KBM-7 (cell line): ENCODE measurements around the gene PYGL.

ENCODE experiments used
- DNase-seq: peaks from one replicate; pipeline ENCODE4 v3.0.0-alpha.2; 2015
- in situ Hi-C: fragments of 300-500 bp; cut with MboI; formaldehyde crosslinking; loops from 2 replicates; pipeline ENCODE4 v1.14.3; 2020; ENCODE audit warnings: low sequenced_read_pairs, low pct_unique_long_range_greater_than_20kb, mixed read lengths

PYGL gene

DNA sequence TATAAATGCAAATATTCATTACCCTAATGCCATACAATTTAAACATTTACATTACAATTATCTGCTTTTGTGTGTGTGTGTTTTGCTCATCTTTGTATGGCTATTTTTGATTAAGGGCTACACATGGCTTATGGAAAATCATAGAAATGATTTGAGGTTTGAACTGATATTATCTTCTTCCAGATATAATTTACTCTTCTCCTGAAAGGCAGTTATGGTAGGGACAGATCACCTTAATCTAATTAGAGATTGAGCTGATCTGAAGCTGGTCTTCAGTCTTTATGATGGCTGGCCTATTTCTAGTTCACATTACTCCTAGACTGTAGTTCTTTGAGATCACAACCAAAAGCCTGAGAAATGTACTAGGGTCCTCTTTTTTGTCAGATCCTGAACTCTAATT lies 56.8 kb downstream of the PYGL start:
- DNase-seq, result no peak
- in situ Hi-C loops, result no loop called here

DNA sequence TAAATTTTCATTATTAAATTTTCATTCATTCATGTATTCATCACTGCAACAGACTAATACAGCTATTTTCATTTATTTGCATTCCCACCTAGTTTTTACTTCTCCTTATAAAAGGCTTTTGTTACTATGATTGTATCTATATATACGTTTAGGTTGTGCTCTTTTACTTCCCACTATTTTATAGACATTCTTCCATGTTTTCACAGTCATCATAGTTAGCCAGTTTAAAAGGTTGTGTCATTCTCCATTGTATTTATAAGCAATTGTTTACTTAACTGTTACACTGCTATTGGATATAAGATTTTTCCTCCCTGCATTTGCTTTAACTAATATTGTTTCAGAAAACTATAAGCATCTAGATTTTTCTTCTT lies 60.5 kb downstream of the PYGL start:
- no peak for DNase-seq
- in situ Hi-C loops, result no loop called here

DNA sequence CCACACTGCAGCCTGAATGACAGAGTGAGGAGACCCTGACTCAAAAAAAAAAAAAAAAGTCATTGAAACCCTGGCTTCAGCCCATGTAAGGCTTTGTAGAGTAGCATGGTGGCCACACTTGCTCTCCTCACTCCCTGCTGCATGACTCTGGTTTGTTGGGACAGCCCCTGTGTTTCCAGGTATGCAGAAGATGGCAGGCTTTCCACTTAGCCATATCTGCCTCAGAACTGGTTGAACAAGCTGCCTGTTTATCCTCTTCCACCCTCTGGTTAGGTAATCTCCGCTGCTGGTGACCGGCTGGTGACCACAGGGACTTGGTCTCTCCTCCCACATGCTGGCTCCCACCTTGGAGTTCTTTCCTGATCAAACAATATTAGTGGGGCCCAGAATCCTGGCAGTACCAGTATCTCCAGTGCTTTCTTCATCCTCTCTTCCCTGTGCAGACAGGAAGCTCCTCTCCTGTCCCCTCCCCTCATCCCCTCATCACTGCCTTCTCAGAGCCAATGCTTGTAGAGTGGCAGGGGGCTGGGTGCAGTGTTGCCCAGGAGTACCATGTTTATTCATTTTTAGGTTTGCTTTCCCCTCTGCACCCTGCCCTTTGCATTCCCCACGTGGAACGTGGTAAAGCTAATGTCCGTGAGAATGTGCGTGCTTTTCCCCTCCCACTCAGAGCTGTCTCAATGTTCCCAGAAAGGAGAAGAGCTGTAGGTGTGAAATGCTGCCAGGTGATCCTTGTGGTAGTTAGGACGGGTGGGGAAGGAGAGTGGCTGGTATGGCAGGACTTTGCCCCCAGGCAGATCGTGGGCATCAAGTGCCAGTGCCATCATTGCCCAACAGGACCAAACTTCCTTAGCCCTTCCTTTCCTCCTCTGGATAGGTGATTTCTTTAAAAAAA lies 61.1 kb downstream of the PYGL start:
- no peak for DNase-seq
- in situ Hi-C loops, result no loop called here

DNA sequence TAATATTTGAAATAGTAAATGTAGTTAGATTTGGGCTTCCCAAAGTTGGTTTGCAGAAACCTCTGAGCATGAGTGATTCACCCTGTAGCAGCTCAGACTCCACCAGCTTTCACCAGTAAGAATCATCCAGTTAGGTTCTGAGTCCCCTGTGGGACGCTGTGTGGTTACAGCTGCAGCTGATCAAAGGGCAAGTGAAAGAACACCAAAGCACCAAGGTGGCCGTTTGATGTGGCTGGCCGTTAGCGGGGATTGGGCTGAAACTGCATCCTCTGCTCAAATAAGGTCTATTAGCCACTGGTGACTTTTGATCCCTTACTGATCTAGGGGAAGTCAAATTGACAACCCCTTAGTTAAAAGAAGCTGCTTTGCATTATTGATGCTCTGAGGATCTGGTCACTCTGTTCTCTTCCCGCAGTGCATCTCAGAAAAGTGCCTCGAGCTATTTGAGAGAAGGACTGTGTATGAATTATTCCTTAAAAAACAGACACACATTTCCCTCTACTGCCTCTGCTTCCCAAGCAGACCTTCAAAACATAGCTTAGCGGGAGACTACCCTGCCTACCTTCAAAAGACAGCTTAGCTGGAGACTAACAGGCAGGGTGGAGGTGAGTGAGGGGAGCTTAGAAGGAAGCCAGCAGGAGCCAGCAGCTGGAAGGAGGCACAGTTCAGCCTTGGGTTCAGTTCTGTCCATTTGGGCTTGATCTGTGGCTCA lies 68.8 kb downstream of the PYGL start:
- in situ Hi-C loops, result no loop called here
- no peak for DNase-seq

DNA sequence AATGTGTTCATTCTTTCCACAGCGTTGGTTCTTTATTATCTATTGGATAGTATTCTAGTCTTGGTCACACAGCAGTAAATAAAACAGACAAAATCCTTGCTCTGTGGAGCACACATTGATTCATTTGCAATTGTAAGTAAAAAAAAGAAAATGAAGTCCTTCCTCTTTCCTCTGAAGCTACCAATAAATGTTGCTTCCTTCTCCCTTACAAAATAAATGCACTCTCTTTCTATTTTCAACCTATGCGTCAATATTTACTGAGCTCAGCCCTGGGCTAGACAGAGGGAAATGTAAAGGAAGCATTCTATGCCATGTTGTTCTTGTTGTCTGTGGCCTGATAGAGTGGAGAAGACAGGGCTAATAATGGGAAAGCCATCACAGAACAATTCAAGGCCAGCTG lies 69.5 kb downstream of the PYGL start:
- peak; percentile 37 for DNase-seq
- in situ Hi-C loops, result no loop called here

DNA sequence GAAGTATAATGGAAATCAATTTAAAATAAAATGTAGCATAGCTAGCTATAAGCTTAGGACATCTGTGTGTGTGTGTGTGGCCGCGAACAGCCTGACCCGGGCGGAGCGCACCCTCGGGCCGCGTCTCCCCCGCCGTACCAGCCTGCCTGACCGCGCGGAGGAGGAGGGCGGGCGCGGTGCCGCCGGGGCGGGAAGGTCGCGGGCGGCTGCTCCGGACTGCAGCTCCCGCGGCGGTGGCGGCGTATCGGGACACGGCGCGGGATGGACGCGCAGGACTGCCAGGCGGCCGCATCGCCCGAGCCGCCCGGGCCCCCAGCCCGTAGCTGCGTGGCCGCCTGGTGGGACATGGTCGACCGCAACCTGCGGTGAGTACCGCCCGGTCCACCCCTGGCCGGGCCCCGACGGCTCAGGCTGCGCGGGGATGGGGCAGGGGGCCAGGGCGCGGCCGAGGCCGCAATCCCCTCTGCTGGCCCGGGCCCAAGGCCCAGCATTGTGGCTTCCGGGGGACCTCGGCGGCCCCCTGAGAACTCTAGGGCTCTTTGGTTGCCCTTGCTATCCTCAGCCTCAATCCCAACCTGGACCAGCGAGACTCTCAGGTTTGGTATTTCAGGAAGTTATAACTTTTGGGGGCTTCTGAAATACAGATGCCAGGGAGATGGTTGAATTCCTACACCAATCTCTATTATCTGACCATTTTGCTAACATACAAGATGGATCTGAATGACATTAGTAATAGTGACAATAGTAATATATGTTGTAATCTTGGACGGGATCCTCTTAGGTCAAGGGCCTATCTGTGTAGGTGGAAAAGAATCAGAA lies 72.2 kb downstream of the PYGL start, which contains the start of gene ABHD12B:
Gene ABHD12B, plus strand, starts transcription at position 140 of the 819 bp plus-strand sequence. Its CDS starts 122 bp downstream, at position 262.
- no peak for DNase-seq
- in situ Hi-C loops, result no loop called here

DNA sequence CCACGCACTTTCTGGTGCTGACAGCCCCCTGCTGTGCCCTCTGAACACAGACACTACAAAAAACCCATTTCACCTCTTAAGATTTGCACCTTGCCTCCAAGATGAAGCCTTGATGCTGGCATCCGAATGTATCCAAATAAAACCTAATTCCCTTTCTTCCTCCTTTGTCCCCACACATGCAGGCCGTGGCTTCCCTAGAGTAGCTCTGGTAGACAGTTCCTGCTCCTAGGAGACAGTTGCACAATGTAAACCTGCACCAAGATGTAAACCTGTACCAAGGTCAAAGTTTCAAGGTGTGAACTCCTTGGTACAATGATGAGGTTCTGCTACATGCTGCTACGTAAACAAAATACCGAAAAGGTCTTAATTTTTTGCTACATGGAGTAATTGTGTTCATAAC lies 73.1 kb downstream of the PYGL start:
- in situ Hi-C loops, result no loop called here
- no peak for DNase-seq

DNA sequence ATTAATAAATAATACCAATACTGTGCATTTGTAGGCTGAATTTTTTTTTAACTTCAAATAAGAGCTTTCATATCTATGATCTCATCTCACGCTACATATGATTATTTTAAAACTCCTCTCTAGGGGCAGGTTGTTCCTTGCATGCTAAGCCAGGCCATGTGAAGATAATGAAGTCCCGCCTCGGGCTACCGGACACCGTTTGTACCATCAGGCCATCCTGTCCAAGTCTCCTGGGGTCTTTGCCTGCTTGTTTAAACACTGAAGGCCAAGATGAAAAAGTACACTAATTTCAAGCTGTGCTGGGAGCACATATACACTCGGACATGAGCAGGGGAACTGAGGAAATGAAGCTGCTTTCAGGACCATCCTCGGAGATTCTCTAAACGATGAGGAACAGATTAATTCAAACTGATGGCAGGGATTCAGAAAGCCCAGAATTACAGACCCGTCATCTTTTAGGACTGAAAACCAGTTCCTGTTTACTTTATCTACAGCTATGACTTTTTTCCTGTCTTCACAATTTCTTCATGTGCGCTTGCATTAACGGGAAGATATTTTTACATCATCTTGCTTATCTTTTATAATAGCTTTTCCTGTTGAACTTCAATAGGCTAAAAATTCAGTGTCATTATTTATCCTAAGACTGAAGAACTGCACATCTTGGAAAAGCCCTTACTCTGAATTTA lies 78.7 kb downstream of the PYGL start:
- in situ Hi-C loops, result no loop called here
- DNase-seq, result no peak

DNA sequence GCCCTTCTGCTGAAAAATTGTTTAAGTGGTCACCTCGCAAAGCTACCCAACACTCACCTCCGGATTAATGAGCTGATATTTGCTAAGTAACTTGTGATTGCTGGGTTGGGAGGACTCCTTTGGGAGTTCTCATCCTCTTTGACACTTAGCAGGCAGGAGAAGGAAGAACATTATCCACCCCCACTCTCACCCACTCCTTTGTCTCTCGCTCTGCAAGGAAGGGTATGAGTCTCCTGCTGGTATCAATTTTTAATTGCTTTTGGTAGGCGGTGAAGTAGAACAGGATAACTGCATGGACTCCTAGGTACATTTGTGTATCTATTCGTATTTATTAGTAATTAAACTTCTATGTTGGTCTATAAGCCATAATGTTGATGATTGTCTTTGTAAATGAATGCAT lies 79.3 kb downstream of the PYGL start:
- in situ Hi-C loops, result no loop called here
- DNase-seq, result no peak

DNA sequence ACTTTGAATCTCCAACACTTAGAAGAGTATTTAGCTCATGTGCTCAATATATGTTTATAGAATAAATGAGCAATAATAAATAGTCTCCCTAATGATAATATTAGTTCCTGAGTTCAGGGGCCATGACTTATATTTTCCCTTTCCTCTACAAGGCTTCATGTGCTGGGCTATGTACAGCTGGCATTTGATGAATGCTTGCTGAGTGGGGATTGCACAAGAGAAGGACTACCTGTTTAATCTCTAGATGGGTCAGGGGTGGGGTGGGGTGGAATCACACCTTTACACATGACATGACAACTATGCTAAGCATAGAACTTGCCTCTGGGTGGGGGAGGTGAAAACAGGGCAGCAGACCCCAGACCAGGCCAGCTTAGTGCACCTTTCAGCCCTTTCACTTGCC lies 80.0 kb downstream of the PYGL start:
- in situ Hi-C loops, result no loop called here
- DNase-seq, result no peak

DNA sequence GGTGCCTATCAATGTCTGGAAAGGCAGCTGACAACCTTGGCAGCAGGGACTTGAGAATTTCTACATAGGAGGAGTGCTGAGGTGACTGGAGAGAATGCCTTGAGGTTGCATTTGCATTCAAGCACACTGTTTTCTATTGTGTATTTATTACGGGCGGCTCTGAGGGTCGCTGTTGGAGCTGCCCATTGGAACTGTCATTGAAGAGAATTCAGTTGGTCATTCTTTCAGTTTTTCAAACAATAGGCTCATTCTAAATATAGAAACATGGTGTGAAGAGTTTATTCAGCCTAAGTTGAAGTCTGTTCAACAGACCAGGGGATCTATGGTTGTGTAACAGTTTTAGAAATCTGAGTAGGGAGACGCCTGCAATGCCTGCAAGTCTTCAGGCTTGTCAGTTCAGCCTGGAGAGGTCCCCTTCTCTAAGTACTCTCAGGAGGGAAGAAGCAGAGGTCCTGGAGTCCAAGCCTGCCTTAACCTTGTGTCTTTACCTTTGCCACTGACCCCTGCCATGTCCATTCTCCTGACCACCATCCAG lies 82.2 kb downstream of the PYGL start:
- no peak for DNase-seq
- in situ Hi-C loops, result no loop called here

DNA sequence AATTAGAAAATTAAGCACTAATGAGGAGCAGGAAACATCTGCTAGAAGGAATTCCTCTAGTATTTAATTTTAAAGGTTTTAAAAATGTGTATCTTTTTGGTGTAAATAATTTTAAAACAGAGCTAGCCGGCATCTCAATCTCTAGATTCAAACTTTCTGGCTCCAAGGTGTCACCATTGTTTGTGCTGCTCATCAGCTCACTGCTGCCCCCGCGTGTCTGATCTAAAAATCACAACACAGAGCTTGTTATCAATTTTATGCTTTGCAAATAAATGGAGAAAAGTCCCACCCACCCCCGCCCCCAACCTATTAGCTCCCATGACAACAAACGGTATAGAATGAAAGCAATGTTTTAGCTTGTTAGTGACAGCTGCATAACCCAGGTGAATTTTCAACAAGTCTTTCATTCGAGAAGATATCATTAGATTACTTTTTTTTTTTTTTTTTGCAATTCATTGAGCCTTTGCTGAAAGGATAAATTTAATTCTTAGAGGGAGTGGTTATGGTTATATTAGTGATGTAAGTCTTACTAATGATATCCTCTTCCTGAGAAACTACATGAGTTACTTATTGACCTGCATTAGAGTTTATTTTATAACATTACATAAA lies 83.7 kb downstream of the PYGL start:
- peak; percentile 89 for DNase-seq
- in situ Hi-C loops, result no loop called here

DNA sequence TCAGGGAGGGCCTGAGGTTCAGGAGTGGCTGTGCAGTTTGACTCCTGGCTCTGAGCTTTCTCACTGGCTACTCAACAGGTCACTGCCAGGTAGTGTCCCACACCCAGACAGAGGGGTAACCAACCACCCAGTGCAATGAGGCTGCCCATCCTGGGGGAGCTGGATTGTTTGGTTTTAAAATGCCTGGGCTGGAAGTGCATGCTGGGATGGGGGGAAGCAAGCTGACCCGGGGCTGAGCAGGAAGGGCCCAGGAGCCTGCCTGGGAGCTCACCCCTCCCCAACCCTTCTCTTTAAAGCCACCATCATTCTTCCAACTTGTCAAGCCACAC lies 85.0 kb downstream of the PYGL start:
- no peak for DNase-seq
- in situ Hi-C loops, result no loop called here

DNA sequence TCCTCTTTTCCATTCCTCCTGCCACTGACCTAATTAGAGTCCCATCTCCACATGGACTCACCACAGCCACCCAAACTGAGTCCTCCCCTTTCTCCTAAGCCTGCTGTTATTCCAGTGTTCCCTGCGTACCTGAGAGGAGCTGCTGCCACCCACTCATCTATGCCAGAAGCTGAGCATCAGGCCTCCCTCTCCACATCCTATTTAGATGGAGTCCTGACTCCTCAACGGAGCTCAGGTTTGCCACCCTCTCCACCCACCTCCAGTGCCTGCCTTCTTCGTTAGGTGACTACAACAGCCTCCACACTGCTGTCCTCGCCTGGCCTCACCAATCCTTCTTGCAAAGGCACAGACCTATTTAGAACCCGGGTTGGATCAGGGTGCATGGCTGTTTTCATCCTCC lies 87.6 kb downstream of the PYGL start:
- DNase-seq, result no peak
- in situ Hi-C loops, result no loop called here

DNA sequence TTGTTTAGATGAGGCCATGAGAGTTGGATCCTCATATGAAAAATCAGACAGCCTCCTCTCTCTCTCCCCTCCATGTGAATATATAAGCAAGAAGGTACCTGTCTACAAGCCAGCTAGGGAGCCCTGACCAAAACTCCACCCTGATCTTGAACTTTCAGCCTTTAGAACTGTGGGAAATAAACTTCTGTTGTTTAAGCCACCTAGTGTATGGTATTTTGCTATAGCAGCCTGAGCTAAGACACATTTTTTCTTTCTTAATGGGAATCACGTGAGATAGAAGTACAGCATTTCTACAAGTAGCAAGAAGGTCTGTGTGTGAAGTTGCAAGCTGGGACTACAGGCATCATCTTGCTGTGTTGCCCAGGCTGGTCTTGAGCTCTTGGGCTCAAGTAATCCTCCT lies 88.7 kb downstream of the PYGL start:
- no peak for DNase-seq
- in situ Hi-C loops, result no loop called here
